CD4-positive, alpha-beta T cell treated with Interleukin-4 for 4 hours (primary cell): ENCODE measurements around the gene NETO1.

Source experiments
- DNase-seq: peaks from one replicate; pipeline ENCODE4 v3.0.0-alpha.2; 2020

NETO1 gene

GRCh38 chr18:72843743-72844142 lies 24.0 kb downstream of the NETO1 start:
- no peak for DNase-seq

- DNase-seq = no peak
Measured at GRCh38 chr18:72840109-72840508, 27.7 kb downstream of the NETO1 start.

- no peak for DNase-seq
Measured at GRCh38 chr18:72834731-72835130, 33.1 kb downstream of the NETO1 start.

- no peak for DNase-seq
Measured at GRCh38 chr18:72833471-72833870, 34.3 kb downstream of the NETO1 start.

GRCh38 chr18:72830109-72830508 lies 37.7 kb downstream of the NETO1 start:
- no peak for DNase-seq

GRCh38 chr18:72828601-72829000 lies 39.2 kb downstream of the NETO1 start:
- DNase-seq = no peak

- DNase-seq = no peak
Measured at GRCh38 chr18:72826736-72827135, 41.1 kb downstream of the NETO1 start.

- DNase-seq = no peak
Measured at GRCh38 chr18:72823345-72823744, 44.4 kb downstream of the NETO1 start.

- DNase-seq = no peak
Measured at GRCh38 chr18:72822202-72822601, 45.6 kb downstream of the NETO1 start.

GRCh38 chr18:72820571-72820970 lies 47.2 kb downstream of the NETO1 start:
- DNase-seq = no peak

GRCh38 chr18:72819050-72819449 lies 48.7 kb downstream of the NETO1 start:
- DNase-seq = no peak

- no peak for DNase-seq
Measured at GRCh38 chr18:72811047-72811446, 56.7 kb downstream of the NETO1 start.

- DNase-seq = no peak
Measured at GRCh38 chr18:72808680-72809079, 59.1 kb downstream of the NETO1 start.

- DNase-seq = no peak
Measured at GRCh38 chr18:72799106-72799505, 68.7 kb downstream of the NETO1 start.

- no peak for DNase-seq
Measured at GRCh38 chr18:72783530-72783929, 84.3 kb downstream of the NETO1 start.

- no peak for DNase-seq
Measured at GRCh38 chr18:72774914-72775313, 92.9 kb downstream of the NETO1 start.

GRCh38 chr18:72772916-72773315 lies 94.9 kb downstream of the NETO1 start:
- no peak for DNase-seq

GRCh38 chr18:72768681-72769229 lies 99.0 kb downstream of the NETO1 start:
- no peak for DNase-seq

- peak; percentile 8 for DNase-seq
Measured at GRCh38 chr18:72762515-72763122, 105.2 kb downstream of the NETO1 start.

- no peak for DNase-seq
Measured at GRCh38 chr18:72752220-72752619, 115.6 kb downstream of the NETO1 start.

GRCh38 chr18:72742002-72742401 lies 125.8 kb downstream of the NETO1 start:
- DNase-seq = no peak

GRCh38 chr18:72738136-72738535 lies 129.7 kb downstream of the NETO1 start:
- no peak for DNase-seq

GRCh38 chr18:72727776-72728175 lies 140.0 kb downstream of the NETO1 start:
- DNase-seq = no peak

- no peak for DNase-seq
Measured at GRCh38 chr18:72727038-72727655, 140.6 kb downstream of the NETO1 start.

GRCh38 chr18:72726201-72726600 lies 141.6 kb downstream of the NETO1 start:
- DNase-seq = no peak
